Pulmonary artery endothelial cell (primary cell): ENCODE measurements around the gene IMP3. TPM values are rescaled to one million over a fixed set of nuclear protein-coding genes. Genes with fewer than 3 reads are reported as not detected.

Source experiments
- DNase-seq: peaks from one replicate; pipeline ENCODE4 v3.0.0-alpha.2; 2011; ENCODE audit warnings: low read depth, low spot score
- total RNA-seq: library from RNA; depleted of rRNA; stranded (reverse); fragments of >200 nt; gene quantifications from 2 replicates; pipeline ENCODE4 v1.2.3, GENCODE V29; 2014

Gene IMP3
- total RNA-seq, 1 donor from 2014 or later: 75.6 TPM

DNA sequence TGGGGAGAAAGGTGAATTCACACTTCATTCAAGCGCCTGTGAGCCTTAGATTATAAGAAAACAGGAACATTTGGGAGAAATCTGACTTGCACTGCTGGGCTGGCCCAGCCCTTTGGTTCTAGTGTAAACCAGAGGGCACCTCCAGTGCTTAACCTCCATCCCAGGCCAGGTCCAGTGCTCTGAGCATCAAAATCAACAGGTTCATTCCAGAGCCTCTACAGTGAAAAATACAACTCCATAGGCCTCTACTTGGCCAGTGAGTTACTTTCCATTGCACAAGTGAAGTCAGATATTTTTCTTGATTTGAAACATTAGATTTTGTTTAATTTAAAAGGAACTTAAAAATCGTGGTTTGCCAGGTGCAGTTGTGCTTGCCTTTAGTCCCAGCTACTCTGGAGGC, 17.5 kb downstream of the IMP3 start:
- DNase-seq: no peak

DNA sequence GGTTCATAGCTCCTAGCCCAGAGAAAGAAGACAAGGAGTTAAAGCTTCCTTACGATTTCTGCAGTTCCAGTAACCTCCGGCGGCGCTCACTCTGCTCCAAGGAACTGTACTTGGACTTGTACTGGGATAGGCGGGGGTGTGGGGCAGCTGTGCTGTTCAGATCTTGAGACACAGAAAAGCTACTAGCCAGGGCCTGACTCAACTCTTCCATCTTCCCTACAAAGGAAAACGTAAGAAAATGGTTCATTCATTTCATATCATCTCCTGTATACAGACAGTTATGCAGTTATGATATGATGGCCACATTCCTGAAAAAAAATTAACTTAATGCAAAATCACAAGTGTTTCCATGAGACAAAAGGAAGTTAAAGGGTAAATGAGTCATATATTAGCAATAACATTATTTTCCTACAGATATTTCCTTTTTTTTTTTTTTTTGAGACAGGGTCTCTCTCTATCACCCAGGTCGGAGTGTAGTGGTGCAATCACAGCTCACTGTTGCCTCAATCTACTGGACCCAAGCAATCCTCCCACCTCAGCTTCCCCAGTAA, 19.1 kb downstream of the IMP3 start:
- DNase-seq: peak; percentile 84

- no peak for DNase-seq
Observed at GRCh38 chr15:75620058-75620820, 19.8 kb downstream of the IMP3 start.

GRCh38 chr15:75616766-75617165, 23.3 kb downstream of the IMP3 start:
- DNase-seq: no peak

- DNase-seq: no peak
Observed at GRCh38 chr15:75606711-75607699, 33.0 kb downstream of the IMP3 start.

DNA sequence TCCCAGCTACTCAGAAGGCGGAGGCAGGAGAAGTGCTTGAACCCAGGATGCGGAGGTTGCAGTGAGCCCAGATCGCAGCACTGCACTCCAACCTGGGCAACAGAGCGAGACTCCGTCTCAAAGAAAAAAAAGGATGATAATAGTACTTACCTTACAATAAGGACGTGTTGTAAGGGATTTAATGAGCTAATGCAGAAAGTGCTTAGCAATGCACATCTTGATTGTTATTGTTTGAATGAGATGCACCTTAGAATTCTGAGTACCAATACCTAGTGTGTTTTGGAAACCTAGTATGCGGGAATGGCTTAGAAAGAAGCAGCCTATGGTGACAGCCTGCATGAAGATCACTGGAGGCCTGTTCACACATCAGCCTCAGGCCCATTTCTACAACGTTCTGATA, 34.0 kb downstream of the IMP3 start:
- DNase-seq: no peak

DNA sequence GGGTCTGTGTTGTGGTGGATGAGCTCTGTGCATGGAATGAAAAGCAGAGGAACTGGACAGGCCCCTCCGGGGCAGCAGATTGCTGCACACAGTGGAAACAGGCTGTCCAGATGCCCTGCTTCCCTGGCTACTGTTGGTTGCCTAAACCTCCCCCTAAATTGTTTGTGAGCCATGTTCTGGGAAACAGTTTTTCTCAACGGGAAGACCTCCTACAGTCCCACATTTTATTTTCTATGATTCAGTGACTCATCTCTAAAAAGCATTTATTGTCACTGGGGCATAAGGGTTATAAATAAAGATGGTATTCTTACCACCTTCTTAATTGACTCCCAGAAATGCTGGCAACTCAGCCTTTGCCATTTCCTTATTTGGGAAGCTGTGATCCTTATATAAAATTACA, 40.6 kb downstream of the IMP3 start:
- DNase-seq: no peak

GRCh38 chr15:75598361-75598760, 41.7 kb downstream of the IMP3 start:
- no peak for DNase-seq

GRCh38 chr15:75597667-75598341, 42.2 kb downstream of the IMP3 start:
- no peak for DNase-seq

- DNase-seq: no peak
Observed at GRCh38 chr15:75596703-75597345, 43.2 kb downstream of the IMP3 start.

DNA sequence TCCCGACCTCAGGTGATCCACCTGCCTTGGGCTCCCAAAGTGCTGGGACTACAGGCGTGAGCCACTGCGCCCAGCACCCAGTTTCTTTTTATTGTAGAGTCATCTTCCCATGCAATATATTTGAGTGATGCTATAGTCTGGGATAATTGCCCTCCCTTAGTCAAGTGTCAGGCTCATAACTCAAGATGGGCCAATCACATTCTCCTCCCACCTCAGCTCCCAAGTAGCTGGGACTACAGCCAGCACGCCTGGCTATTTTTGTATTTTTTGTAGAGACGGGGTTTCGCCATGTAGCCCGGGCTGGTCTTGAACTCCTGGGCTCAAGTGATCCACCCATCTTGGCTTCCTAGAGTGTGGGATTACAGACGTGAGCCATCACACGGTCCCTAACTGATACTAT, 45.7 kb downstream of the IMP3 start:
- DNase-seq: no peak

DNA sequence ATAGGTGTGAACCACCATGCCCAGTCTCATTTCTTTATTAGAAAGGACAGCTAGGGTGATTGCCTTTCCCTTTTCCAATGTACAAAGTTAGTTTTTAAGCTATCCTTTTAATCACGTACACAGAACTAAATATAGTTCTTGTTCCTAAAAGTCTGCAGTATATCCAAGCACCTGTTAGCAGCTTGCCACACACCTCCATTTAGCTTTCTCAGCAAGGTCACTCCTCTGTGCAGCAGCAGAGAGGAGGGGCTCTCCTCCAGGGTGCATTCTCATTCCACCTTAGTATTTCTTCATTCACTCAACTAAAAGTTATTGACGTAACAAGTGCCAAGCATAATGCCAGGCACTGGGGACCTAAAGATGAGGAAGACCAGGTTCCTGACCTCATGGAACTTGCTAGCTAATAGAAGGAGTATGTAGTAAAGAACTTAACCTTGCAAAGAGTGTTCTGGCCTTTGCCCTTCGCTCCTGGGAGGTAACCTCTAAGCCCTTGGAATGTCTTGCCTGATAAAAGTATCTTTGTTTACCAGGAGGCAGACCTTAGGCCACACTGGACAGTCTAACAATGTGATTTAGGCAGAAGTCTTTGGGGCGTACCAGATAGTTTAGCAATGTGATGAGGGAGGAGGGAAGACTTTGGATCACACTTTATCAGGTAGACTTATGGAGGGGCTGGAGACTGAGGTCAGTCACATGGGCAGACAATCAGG, 48.2 kb downstream of the IMP3 start:
- DNase-seq: no peak

- DNase-seq: no peak
Observed at GRCh38 chr15:75590239-75590638, 49.8 kb downstream of the IMP3 start.

Other genes with a start within 250 kb of the IMP3 start
- gene SIN3A, start 188.5 kb downstream of the IMP3 start, total RNA-seq: 20.8 and 25.7 TPM in 2 replicates
- gene PTPN9, start 60.9 kb downstream of the IMP3 start, total RNA-seq: 21.3 and 24.8 TPM in 2 replicates
- gene SNUPN, start 14.5 kb downstream of the IMP3 start, total RNA-seq: 22.4 and 25.3 TPM in 2 replicates
- 7.8 and 8.5 TPM in 2 replicates for gene SNX33, start 7.7 kb upstream of the IMP3 start, total RNA-seq
- gene CSPG4, start 72.6 kb upstream of the IMP3 start, total RNA-seq: under 0.01 and 0.04 TPM in 2 replicates
- gene UBE2Q2, start 203.2 kb upstream of the IMP3 start, total RNA-seq: 36.9 and 41.1 TPM in 2 replicates